HG03571 (cell line): ENCODE results near the gene AFP.

Experiments used
- ATAC-seq: cut with Tn5 transposase; IDR thresholded peaks from one replicate; pipeline ENCODE4 v1.9.1; 2021; ENCODE audit not compliant: unreplicated experiment

The AFP gene

GRCh38 chr4:73436674-73437557 lies 895 bp downstream of the AFP start:
- ATAC-seq = no peak

GRCh38 chr4:73437558-73437956 lies 1.5 kb downstream of the AFP start:
- ATAC-seq = no peak

- no peak for ATAC-seq
These were observed 2.0 kb downstream of the AFP start for GRCh38 chr4:73438048-73438447.

GRCh38 chr4:73438582-73439215 lies 2.7 kb downstream of the AFP start:
- ATAC-seq = no peak

GRCh38 chr4:73439445-73439844 lies 3.4 kb downstream of the AFP start:
- ATAC-seq = no peak

GRCh38 chr4:73439991-73440390 lies 4.0 kb downstream of the AFP start:
- ATAC-seq = no peak

GRCh38 chr4:73440653-73441052 lies 4.6 kb downstream of the AFP start:
- ATAC-seq = no peak

- ATAC-seq = no peak
These were observed 6.3 kb downstream of the AFP start for GRCh38 chr4:73442275-73442674.

GRCh38 chr4:73443224-73443623 lies 7.2 kb downstream of the AFP start:
- ATAC-seq = no peak

- no peak for ATAC-seq
These were observed 9.6 kb downstream of the AFP start for GRCh38 chr4:73445383-73446335.

GRCh38 chr4:73446336-73446938 lies 10.4 kb downstream of the AFP start:
- peak; percentile 98 for ATAC-seq

- no peak for ATAC-seq
These were observed 11.7 kb downstream of the AFP start for GRCh38 chr4:73447671-73448070.

- ATAC-seq = no peak
These were observed 12.6 kb downstream of the AFP start for GRCh38 chr4:73448448-73449203.

- no peak for ATAC-seq
These were observed 14.5 kb downstream of the AFP start for GRCh38 chr4:73450398-73451004.

GRCh38 chr4:73451404-73451803 lies 15.4 kb downstream of the AFP start:
- ATAC-seq = no peak

- ATAC-seq = no peak
These were observed 16.1 kb downstream of the AFP start for GRCh38 chr4:73451981-73452747.

- ATAC-seq = no peak
These were observed 17.1 kb downstream of the AFP start for GRCh38 chr4:73452953-73453700.

- no peak for ATAC-seq
These were observed 17.6 kb downstream of the AFP start for GRCh38 chr4:73453701-73454005.

GRCh38 chr4:73454920-73455319 lies 18.9 kb downstream of the AFP start:
- no peak for ATAC-seq
